IPS-NIHi7 (cell line): ENCODE measurements around the gene HYCC1.

Experiments used
- DNase-seq: peaks from one replicate; pipeline ENCODE4 v3.0.0; 2012; ENCODE audit warnings: mixed read lengths; ENCODE audit errors: extremely low spot score

HYCC1 gene

DNA sequence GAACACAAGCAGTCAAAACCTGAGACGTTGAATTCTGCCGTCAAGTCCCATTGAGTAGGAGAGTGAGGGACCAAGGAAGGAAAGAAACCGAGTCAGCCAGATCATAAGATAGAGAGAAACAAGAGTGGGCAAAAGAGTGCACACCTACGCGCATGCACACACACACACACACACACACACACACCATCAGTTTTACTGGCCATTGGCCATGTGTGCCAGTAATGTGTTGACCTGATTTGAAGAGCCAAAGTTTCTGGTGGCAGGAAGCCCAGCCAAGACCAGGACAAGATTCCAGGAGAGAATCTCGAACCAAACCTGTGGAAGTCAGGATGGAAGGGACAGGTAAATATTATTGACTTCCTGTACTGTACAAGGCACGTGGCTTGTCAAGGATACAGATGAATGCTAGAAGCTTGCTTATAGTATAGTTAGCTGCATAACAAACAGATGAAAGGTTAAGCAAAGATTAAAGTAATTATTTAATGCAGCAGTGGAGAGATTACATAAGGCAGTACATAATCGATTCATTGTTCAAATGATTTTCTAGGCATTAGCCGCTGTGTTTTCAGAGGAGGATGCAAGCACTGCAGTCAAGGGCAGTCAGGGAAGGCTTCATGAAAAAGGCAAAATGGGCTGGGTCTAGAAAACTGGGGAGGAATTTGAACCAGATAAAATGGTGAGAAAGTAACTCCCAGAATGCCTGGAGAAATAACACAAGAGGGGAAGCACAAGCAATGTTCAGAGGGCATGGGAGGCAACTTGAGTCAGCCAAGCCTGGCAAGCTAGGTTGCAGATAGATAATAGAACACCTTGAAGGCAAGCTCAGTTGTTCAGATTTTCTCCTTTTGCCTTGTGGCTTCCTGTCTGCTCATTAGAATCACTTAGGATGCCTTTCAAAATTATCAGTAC lies 2.7 kb upstream of the HYCC1 start:
- DNase-seq: no peak

DNA sequence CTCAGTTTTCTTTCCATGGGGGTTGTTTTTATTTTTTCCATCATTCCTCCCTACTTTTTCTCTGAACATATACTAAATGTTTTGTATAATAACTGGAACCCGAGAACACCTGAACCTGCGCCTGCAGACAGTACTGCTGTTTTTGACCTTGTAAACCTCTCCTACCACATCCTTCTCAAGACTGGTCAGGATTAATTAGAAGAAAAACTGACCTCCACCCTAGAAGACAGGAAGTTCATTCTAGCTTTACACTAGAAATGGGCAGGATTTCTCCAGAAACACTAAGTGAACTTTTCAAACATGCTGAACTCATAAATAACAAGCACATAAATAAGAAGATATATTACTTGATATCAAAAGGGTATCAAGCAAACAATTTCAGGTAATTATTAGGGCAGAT lies 751 bp upstream of the HYCC1 start:
- no peak for DNase-seq

DNA sequence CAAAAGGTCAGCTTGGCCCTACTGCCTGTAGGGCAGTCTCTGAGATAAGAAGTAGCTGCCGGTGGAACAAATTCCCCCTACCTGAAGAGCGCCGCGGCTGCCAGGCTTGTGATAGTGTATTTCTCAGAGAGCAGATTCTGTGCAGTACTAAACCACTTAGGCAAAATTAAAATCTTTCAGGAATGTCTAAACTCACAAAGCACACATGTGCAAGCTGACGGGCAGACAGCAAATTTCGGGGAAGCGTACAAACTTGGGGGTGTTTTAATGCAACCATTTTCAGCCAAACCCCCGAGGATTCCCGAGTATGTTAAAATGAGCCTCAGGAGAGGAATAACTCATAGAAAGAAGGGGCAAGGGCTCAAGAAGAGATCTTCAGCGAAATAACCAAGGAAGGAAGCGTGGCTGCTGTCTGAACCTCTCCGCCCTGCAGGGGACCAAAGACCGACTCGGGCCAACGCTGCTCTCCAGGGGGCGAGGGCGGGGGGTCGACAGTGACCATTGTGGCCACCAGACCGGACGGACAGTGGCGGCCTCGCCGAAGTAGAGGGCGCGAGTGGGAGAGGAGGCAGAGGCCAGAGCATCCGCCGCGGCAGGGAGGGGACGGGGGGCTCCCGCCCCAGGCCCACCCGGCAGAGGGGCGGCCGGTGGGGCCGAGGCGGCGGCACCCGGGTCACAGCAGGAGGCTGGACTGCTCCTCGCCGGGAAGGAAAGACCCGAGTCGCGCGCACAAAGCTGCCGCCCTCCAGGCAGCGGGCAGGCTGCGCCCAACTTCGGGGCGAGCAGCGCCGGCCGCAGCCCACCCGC lies 819 bp downstream of the HYCC1 start:
- DNase-seq: no peak

DNA sequence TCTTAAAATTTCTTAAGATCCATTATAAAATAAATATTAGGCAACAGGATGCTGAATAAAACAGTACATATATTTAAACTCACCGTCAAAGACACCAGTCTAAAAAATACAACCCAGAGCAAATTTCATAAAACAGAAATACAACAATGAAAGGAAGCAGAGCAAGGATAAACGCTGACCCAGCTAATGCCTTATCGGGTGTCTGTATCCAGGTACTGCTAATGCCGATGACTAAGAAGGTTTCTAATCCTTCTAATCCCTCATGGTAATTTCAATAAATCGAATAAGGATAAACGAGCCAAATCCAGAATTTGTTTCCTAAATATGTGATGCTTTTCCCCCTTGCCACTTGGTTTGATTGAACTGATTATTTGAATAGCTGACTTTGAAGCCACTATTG lies 1.7 kb downstream of the HYCC1 start:
- DNase-seq: no peak

DNA sequence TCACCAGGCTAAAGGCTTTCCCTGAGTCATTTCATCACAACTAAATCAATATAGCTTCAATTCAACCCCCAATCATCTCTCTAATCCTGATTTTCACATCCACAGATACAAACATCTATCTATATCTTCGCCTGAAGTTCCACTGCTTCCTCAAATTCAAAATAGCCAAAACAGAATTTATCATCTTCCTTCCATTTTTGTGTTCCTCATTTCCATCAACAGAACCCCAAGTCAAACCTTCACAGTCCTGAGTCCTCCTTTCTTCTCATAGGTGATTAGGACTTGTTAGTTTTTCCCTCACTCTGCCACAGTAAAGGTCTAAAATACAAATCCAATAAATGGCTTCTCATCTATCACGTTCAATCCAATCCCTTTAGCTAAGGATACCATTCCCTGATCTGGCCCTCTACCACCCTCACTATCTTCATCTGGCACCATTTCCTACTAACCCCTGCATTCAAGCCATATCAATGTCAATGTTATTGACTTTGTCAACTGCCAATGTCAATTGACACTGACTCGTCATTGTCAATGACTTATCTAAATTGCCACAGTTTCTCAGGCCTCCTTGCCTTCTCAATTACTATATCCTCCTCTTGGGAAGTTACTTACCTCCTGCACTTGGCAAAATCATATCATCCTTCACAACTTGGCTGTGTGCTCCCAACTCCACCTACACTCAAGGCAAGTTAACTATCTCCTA lies 2.6 kb downstream of the HYCC1 start:
- no peak for DNase-seq

DNA sequence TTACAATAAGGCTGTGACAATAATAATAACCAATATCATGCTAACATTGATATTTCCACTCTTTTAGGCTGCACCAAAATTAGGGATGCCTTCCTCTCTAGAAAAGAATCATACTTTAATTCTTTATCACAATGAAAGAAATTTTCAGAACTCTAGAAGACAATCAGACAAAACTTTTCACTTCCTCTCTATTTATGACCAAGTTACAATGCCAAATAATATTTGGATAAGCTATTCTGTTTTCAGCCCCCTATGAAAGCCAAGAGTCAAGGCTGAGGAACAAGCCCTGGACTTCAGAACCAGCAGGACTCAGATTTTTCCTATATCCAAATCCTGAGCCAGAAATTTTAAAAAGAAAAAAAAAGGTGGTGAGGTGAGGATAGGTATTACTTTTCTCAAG lies 4.6 kb downstream of the HYCC1 start:
- no peak for DNase-seq

DNA sequence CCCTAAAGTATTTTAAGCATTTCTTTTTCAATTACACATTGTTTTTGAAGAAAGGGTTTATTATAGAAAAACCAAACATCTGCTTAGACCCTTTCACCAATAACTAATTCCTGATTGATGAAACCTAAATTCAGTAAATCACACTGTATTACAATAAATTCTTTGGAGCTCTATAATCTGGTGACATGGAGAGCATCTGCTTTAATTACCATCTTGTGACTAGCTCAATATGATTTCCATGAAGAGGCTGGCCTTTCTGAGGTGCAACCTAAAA lies 9.7 kb downstream of the HYCC1 start:
- no peak for DNase-seq

DNA sequence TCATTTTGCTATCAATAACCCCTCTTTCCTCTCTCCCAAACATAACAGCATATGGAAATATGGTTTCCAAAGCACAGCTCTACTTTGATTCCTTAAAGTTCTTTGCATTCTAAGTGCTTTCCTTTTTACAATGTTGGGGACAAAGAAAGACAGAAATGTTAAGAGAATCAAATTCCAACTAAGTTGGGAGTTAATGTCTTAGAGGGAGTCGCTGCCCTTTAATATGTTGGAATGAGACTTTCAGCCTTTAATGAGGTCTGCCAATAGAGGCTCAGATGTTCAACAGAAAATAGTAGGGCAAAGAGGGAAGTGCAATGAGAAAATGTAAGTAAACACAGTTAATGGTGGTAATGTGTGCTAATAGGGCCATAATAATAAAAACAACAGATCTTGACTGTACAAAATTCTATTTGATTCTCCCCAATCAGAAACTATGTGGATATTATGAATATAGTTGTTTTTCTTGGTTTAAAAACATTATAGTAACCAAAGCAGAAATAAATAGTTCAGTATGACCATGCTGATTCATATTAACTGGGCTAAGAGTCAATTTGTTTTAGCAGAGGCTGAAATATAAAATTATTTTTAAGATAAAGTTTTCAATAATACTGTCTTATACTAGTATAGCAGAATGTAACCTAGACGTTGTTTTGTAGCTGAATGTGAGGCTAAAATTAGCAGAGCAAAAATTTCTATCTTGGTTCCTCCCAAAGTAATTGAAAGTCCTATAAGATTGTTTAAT lies 10.3 kb downstream of the HYCC1 start:
- no peak for DNase-seq

DNA sequence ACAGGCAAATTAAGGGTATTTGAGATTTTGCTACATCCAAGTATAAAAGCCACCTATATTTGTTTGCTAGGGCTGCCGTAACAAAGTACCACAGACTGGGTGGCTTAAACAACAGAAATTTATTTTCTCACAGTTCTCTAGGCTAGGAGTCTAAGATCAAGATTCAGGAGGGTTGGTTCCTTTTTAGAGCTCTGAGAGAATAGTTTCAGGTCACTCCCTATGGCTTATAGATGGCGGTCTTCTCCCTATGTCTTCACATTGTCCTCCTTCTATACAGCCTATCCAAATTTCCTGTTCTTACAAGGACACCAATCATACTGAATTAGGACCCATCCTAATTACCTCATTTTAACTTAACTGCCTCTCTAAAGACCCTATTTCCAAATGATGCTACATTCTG lies 11.2 kb downstream of the HYCC1 start:
- no peak for DNase-seq

DNA sequence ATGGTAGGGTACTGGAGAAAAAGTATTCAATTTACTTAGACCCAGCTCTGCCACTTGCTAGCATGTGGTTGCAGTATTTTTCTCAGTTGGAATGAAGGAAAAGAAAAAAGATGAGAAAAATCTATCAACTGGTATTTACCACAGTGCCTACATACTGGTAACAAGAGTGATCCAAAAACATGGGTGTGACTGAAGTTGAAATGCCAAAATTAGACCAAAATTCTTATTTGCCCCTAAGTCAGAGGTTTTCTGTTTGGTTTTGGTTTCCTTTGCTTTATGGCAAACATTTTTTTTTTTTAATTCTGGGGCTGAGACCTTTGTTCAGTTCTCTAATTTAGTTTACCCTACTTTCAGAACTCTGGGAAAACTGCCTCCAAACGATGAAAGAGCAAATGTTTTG lies 12.3 kb downstream of the HYCC1 start:
- DNase-seq: no peak

DNA sequence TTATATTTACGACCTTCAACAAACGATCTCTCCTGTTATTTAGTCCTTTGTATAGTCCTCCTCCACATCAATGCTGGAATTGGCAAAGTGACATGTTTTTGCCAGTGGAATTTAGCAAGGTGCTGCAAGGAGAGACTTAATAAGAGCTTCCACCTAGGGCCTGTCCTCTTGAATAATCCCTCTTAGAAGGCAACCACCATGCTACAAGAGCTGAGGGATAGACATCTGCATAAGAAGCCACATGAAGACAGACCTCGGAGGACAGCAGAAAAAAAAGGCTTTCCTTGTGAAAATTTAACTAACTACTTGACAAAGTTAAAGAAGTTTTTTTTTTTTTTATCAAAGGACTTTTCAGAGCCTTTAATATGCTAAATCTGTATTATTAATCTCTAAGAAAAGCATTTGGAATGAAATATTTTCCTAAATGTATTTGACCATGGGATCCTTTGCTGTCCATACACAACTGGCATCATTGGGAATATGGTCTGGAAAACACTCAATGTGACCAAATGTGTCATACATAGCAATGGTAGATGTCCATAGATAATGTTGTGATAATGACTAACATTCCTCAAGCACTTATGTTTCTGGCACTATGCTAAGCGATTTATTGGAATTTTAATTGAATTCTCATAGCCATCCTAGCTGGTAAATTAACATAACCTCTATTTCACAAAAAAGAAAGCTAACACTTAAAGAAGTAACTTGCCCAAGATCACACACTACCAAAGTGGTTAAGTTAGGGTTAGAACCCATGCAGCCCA lies 13.2 kb downstream of the HYCC1 start:
- no peak for DNase-seq

DNA sequence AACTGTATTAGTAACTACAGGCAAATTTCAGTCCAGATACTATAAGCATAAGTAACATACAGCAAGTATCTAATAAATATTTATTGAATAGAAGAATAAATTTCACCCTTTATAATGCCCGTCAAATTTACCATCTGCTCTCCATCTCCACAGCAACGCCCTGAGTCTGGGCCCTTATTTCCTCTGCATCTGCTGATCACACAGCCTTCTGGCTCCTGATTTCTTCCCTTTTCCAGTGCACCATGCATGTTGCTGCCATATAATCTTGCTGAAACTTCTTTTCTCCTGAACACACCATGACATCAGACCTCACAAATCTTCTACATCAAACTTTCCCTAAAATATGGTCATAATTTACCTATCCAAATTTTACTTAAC lies 15.4 kb downstream of the HYCC1 start:
- DNase-seq: no peak

DNA sequence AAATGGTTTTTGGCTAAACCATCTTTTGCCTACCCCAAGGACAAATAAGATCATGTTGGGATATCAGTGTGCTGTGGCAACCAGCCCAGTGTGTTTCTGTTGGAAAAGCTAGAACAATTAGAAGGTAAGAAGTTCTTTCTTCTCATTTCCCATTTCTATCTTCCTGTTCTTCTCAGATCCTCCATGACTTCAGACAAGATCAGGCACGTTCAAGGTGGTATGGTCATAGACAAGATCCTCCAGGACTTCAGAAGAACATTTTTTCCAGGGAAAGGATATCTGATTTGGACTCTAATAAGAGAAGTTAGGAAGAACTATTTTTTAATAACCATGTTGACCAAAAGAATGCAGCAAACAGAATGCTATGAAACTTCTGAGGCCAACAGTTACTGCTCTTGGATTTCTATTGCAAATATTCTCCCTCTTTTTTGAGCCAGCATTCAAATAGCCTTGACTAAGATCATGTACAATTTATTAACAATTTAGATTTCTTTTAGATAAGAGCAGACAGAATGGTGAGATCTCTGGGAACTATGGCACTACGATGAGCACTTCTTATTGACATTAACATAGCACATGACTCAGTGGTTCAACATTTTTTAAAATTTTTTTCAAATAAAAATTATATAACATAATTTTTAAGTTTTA lies 15.9 kb downstream of the HYCC1 start:
- no peak for DNase-seq

DNA sequence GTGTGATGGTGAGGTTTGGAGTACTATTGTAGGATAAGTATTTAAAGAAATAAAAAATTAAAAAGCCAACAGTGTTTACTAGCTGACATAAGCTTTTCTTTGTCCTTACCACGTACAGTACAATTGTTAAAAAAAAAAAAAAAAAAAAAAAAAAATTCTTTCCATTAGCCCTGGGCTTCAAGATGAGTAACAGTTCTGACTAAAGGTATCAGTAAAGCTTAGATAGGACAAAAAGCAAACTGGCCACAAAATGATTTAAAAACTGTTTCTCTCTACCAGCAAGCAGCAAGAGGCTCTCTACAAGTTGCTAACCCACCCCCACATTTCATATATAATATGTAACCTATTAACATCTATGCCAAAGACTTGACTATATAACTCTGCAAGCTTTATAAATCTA lies 17.5 kb downstream of the HYCC1 start:
- DNase-seq: no peak

DNA sequence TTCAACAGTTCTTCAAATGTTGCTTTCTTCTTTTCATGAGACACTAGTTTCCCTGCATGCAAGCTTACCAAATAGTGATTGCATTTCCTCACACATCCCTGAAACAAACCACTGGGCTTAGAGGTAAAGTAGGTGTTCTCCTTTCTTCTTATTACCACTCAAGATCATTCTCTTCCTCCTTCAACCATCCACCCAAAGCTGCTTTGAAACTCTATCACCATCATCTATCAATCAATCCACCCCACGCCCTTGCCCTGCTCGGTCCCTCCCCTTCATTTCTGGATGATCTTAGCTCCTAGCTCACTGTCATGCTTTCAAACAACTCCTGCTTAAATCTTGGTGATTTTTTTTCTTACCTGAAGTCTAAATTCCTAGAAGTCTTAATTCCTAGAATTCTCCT lies 18.9 kb downstream of the HYCC1 start:
- no peak for DNase-seq

DNA sequence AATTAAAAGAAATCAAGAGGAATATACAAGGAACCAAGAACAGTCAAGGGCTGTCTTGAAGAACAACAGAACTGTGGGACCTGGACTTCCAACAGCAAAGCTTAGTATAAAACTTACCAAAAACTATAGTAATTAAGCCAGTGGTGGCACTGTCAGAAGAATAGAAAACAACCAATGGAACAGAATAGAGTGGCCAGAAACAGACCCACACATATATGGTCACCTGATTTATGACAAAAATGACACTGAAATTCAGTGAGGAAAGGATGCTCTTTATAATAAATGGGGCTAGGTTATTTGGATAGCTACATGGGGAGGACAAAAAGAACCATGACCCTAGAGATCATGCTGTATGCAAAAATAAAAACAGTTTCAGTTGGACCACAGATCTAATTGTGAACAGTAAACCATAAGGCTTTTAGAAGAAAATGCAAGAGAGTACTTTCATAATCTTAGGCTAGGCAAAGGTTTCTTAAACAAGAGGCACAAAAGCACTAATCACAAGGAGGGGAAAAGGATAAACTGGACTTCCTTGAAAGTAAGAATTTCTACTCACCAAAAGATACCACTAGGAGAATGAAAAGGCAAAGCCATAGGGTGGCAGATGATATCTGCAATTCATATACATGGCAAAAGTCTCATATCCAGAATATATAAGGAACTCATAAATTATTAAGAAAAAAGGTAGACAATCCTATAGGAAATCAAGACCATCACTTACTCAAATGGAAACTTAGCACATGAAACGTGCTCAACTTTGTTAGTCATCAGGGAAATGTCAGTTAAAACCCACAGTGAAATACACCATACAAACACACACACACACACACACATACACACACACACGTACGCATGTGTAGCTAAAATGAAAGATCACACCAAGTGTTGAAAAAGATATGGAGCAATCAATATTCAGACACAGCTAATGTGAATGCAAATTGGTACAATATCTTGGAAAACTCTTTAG lies 20.8 kb downstream of the HYCC1 start:
- no peak for DNase-seq

DNA sequence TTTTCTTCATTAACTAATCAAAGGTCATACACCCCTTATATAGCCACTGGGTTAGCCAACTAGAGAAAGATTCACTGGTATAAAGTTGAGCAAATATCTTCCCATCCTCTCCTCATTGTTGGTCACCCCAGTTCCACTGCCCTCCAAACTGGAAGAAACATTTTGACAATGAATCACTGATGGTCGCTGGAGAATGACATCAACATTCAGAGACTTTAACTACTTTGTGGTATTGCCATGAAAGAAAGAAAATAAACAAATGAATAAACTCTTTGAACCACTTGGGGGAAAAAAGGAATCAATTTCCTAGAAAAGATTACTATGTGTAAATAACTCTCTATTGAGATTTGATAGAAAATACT lies 23.4 kb downstream of the HYCC1 start:
- DNase-seq: no peak

DNA sequence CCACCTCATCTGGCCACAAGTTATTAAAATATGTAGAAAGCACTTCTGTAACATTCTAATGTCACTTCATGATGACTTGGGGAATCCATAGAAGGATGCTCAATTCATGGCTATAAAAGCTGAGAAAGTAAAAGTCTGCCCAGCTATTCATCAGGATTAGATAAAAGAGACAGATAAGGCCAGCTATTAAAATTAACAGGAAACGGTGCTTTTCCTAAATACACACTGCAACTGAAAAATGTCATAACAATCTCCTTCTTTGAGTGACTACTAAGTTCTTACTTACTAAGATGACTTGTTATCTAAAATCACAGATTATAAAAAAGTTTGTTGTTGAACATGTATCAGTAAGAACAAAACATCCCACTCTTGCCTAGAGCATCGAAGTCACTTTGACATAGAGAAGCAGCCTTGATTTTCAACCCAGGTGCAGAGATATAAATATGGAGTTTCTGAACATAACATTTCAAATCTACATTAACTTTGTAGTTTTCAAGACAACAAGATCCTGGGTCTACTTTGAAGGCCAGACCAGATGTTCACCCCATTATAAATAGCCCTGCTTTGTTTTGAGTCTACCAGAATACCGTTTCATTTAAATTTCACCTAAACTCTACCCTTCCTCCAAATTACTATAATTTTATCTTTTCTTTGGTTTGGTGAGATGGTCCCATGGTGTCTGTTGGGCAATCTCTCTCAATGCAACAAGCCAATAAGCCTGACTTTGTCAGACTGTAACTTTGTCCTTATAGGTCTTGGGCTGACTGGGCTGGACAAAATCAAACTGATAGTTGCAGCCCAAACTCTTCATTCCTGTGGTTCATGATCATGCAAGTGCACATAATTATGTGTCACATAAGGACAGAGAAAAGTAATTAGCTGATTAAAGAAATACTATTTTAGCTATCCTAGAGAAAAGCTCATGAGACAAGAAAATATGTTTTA lies 24.0 kb downstream of the HYCC1 start:
- DNase-seq: no peak

DNA sequence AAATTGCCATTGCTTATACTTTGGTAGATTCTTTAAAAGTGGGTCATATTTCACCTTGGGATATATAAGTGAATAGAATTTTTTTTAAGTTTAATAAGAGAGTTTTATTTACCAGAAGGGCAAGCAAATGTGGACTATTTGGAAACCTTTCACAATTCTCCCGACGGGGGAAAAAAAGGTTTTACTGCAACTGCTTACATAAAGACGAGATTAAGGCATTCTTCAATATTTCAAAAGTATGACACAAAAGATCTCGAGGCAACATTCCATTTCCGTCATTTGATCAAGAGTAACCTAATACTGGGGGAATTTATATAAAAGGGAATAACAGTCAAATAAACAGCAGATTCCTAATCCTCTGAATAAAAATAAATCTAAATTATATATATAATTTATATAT lies 28.5 kb downstream of the HYCC1 start:
- no peak for DNase-seq
